GM18508 (cell line): ENCODE results near the gene ZNF697.
"Not testable (repeated sequence)": the region's sequence is repeated elsewhere in the genome, so short reads cannot be mapped to it uniquely, and the experiment has no call there.

Source experiments
- ATAC-seq: cut with Tn5 transposase; IDR thresholded peaks from one replicate; pipeline ENCODE4 v1.9.1; 2021; ENCODE audit warnings: moderate number of reproducible peaks; ENCODE audit not compliant: insufficient read depth, unreplicated experiment

Gene ZNF697

GRCh38 chr1:119605686-119606085, 42.4 kb downstream of the ZNF697 start:
- no peak for ATAC-seq

DNA sequence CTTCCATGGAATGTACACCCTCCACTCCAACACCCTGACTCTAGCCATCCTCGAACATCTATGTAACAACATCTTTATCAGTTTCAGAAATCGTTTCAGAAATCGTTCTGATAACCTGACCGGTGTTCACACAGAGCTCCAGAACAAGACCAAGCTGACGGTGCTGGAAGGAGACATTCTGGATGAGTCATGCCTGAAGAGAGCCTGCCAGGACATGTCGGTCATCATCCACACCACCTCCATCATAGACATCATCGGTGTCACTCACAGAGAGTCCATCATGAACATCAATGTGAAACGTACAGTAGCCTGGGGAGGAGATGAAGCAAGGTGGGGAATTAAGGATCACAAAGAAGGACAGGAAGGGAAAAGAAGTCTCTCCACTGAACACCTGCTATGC, 43.0 kb downstream of the ZNF697 start:
- ATAC-seq: not testable (repeated sequence)

DNA sequence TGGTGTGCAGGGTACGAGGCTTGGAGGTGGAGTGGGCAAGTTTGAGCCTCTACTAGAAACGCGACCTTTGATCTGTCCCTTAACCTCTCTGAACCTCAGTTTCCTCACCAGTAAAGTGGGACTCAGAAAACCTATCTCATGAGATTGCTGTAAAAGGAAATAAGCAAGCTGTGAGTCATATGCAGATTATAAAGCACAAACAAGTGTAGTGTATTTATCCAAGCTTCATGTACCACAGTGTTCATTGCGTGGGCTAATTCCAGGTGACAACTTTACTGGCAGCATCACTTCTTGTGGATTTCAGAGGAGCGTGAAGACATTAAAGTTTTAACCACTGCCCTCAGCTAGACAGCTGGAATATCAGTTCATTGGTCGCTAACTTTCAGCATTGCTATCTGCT, 44.4 kb downstream of the ZNF697 start:
- no peak for ATAC-seq

DNA sequence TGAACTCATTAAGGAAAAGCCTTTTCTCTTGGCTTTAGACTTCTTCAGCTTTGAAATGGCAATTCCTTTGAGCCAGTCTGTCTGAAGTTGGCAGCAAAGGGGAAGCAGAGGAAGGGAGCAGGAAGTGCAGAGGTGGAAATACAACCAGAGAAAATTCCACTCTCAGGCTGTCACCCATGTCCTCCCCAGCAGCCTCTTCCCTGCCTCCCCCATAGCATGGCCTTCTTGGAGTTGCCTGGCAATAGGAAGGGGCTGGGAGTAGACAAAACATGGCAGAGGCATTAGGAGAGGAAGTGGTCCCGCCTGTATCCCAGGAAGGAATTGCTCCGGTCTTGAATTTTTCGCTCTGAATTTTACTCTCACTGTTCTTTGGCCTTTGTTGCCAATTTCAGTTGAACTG, 44.8 kb downstream of the ZNF697 start:
- not testable (repeated sequence) for ATAC-seq

DNA sequence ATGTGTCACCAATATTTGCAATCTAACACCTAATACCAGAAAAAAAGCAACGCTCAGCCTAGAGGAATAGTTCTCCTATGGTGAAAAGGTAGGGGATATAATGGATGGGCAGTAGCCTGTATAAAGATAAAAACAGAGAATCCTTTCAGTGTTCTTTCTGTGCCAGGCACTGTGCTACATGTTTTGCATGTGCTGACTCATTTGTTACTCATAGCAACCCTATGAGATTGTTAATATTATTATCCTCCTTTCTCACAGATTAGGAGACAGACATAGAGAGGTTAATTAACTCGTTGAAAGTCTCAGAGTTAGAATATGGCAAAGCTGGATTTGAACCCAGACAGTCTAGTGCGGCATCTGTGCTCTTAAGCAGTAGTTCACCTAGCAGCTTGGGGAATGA, 45.3 kb downstream of the ZNF697 start:
- ATAC-seq: not testable (repeated sequence)

DNA sequence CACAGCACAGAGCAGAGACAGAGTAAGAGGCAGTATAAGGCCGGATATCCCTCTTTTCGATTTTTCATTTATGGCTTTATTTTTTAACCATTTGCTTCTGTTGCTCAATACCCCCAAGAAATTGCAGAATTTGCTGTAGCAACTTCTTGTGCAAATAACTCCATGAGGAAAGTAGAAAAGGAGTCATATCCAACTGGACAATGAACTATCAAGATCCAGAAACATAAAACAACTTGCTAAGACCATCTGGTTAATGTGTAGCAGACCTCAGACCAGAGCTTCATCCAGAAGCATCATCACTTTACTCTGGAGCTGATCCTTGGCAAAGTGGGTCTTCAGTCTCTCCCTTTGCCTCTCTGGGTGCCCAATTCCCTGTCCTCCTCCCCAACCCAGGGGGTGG, 45.9 kb downstream of the ZNF697 start:
- ATAC-seq: no peak

DNA sequence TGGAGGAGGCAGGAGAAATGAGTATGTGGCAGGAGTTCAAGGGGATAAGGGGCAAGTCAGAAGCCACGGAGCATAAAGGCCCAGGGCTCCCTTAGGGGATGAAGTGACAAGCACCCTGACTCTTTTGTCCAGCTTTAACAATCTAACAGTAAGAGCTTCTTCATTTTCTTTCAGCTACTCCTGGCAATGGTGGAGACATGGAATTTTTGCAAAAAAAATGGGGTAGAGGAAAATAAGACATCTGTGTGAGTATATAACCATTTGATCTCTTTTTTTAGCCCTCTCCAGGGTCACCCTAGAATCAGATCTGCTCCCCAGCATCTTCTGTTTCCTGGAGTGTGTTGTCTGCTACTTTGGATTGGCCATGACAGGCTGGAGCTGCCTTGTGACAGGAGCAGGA, 47.1 kb downstream of the ZNF697 start:
- no peak for ATAC-seq

GRCh38 chr1:119600561-119600960, 47.5 kb downstream of the ZNF697 start:
- ATAC-seq: no peak

DNA sequence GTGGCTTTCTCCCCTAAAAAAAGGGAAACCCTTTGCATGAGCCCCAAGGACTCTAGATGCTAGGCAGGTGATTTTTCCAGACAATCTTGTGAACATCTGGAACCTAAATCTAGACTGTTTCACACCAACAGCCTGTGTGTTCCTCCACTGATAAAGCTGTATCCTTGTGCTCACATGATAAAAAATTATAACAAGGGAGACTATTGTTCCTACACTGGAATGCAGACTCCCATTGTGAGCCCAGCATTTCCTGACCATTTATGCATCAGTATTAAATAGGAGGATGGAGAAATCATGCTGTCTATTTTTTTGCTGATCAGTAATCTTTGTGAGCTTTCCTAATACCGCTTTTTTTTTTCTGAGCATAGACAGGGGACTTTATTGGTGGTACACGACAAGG, 52.5 kb downstream of the ZNF697 start:
- ATAC-seq: no peak

- ATAC-seq: no peak
Observed at GRCh38 chr1:119595168-119595567, 52.9 kb downstream of the ZNF697 start.

GRCh38 chr1:119594376-119594775, 53.7 kb downstream of the ZNF697 start:
- ATAC-seq: no peak

DNA sequence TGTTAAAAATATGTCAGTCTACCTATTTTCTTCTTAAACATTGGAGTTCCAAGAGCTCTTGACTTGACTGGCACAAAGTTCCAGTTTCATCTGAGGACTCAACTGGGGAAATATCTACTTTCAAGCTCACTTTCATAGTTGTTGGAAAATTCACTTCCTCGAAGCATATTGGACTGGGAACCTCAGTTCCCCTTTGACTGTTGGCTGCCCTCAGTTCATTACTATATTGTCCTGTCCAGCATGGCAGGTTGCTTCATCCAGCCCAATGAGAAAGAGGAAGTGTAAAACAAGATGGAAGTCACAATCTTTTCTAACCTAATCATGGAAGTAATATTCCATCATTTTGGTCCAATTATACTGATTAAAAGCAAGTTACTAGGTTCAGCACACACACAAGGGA, 54.3 kb downstream of the ZNF697 start:
- no peak for ATAC-seq

DNA sequence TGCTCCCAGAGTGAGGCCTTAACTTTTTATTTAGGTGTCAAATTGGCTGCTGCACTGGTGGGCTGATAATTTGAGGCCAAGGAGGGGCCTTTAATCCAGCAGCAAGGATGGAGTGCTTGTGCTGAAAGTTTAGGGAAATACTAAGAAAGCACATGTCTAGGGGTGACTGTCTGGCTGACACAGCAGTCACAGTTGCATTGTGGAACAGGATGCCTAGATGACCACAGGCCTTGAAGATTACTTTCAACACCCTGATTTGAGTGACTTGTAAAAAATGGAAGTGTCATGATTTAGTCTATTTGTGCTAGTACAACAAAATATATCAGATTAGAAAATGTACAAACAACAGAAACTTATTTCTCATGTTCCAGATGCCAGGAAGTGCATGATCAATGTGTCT, 57.7 kb downstream of the ZNF697 start:
- no peak for ATAC-seq

DNA sequence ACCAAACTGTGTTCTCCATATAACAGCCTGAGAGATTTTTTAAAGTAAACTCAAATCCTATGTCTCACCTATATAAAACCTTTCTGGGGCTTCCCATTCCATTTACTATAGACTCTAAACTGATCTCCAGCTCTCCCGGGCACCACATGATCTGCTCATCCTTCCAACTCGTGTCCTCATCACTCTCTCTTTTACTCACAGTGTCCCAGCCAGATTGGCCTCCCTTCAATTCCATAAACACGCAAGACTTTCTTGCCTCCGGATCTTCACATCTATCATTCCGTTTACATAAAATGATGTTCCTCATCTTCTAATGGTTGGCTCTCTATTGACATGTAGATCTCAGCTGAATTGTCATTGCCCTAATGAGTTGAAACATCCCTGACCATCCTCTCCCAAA, 59.4 kb downstream of the ZNF697 start:
- ATAC-seq: no peak

DNA sequence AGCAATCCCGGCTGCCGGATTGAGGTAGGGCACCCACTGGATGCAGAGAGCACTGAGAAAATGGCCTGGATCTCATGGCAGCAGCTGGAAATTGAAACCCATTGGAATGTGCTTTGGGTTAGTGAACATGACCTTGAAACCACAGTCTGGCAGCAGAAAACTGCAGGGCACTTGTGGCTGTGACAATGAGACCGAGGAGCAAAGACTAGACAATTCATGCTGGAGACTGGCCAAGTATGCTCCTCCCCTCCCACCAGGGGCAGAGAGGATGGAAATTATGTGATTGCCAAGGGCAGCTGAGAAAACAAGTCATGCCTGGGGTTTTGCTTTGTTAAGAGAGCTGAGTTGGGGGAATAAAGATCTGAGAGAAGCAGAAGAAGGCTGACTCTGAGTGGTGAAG, 60.7 kb downstream of the ZNF697 start:
- no peak for ATAC-seq

GRCh38 chr1:119585801-119586200, 62.3 kb downstream of the ZNF697 start:
- not testable (repeated sequence) for ATAC-seq

DNA sequence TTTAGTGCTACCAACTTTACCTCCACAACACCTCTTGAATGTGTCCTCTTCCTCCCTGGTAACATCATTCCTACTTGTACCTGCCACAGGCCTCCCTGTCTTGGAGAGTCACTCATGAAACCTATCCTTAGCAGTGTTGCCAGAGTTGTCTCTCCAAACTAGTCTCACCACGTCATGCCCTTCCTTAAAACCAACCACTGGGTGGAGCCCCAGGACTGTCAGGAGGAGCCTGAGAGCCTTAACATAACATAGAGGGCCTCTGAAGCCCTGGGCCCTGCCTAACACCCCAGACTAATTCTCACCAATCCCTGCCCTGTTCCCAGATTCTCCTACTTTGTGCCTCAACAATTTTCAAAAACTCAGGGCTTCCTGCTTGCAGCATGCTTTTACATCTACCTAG, 65.3 kb downstream of the ZNF697 start:
- no peak for ATAC-seq

DNA sequence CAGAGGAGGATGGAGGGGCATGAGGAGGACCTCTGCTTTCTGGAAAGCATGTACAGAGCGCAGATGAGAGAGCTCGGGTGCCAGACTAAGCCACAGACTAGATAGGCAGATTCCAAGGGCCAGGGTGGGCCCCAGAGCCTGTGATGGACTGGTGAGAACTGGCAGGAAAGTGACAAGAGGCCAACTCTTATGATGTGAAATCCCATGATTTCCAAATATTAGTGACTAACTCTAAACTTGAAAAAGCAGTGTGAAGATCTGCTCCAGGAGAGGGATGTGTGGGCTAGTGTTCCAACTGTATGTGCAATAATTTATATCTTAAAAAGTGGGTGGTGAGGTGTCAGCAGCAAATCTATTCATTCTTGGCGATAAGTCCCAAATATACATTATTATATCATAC, 67.0 kb downstream of the ZNF697 start:
- ATAC-seq: not testable (repeated sequence)

DNA sequence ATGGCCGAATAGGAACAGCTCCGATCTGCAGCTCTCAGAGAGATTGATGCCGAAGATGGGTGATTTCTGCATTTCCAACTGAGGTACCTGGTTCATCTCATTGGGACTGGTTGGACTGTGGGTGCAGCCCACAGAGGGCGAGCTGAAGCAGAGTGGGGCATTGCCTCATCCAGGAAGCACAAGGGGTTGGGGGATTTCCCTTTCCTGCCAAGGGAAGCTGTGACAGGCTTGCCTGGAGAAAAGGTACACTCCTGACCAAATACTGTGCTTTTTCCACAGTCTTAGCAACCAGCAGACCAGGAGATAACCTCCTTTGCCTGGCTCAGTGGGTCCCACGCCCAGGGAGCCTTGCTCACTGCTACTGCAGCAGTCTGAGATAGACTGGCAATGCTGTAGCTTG, 74.2 kb downstream of the ZNF697 start:
- no peak for ATAC-seq

- ATAC-seq: not testable (repeated sequence)
Observed at GRCh38 chr1:119569930-119570622, 78.0 kb downstream of the ZNF697 start.
